H1 (cell line): ENCODE results near the gene TEF. TPM values are rescaled to one million over a fixed set of nuclear protein-coding genes. Genes with fewer than 3 reads are reported as not detected.

Experiments used
- CTCF ChIA-PET: fragments of 300-600 bp; sonication (Branson Sonifier 250); formaldehyde crosslinking; loops from one replicate; lab custom pipeline; 2021; ENCODE audit not compliant: partially characterized antibody; lab: Charles Lee
- POLR2A ChIA-PET: fragments of 300-600 bp; sonication (Branson Sonifier 250); formaldehyde crosslinking; loops from one replicate; lab custom pipeline; 2021; ENCODE audit warnings: inconsistent platforms; ENCODE audit not compliant: partially characterized antibody; lab: Charles Lee
- DNase-seq, 2 experiments: peaks; one replicate each; pipeline versions ENCODE4 v3.0.0 to v3.0.0-alpha.2; 2010 to 2022; ENCODE audit warnings: low spot score in 2 of 2, low read depth in 1 of 2, mixed read lengths in 1 of 2
- FAIRE-seq: peaks from 2 replicates; lab custom pipeline; 2011; peaks lifted over from hg19 to GRCh38; lab: Jason Lieb, UNC
- H2AFZ ChIP-seq: 2 replicates; pipeline ENCODE4 v1.8.1; 2012; ENCODE audit warnings: low read length, inconsistent platforms
- H2AK5ac ChIP-seq: 2 replicates; pipeline ENCODE4 v1.6.1; 2013; ENCODE audit warnings: low read depth, low read length
- H2BK120ac ChIP-seq: replicated peaks from 2 replicates; pipeline ENCODE3; 2013; ENCODE audit warnings: low read depth, low read length, inconsistent platforms
- H2BK12ac ChIP-seq: 2 replicates; pipeline ENCODE4 v1.6.1; 2013; ENCODE audit warnings: low read depth, low read length
- H2BK15ac ChIP-seq: 2 replicates; pipeline ENCODE4 v1.6.1; 2013; ENCODE audit warnings: low read length
- H2BK20ac ChIP-seq: 2 replicates; pipeline ENCODE4 v1.6.1; 2013; ENCODE audit warnings: low read length
- H2BK5ac ChIP-seq: 2 replicates; pipeline ENCODE4 v1.6.1; 2013; ENCODE audit warnings: low read depth, low read length
- H3K14ac ChIP-seq: 2 replicates; pipeline ENCODE4 v1.6.1; 2013; ENCODE audit warnings: inconsistent platforms; ENCODE audit not compliant: insufficient read length
- H3K18ac ChIP-seq: 2 replicates; pipeline ENCODE4 v1.6.1; 2013; ENCODE audit warnings: low read length; ENCODE audit errors: extremely low read depth
- H3K23ac ChIP-seq: 2 replicates; pipeline ENCODE4 v1.6.1; 2013; ENCODE audit warnings: inconsistent platforms; ENCODE audit not compliant: insufficient read length
- H3K23me2 ChIP-seq: 2 replicates; pipeline ENCODE4 v1.6.1; 2013; ENCODE audit warnings: low read depth, low read length
- H3K27ac ChIP-seq: 2 replicates; pipeline ENCODE4 v1.6.1; 2011; ENCODE audit warnings: low read depth, low read length, inconsistent platforms
- H3K27me3 ChIP-seq, 4 experiments: replicated peaks in 1 of 4; 1 replicate in 1 of 4; 2 replicates in 3 of 4; pipeline versions ENCODE4 v1.6.1 to v1.8.1; 2011 to 2013; ENCODE audit warnings: low read length in 3 of 4, mild to moderate bottlenecking in 3 of 4, inconsistent platforms in 2 of 4, mixed read lengths in 2 of 4, moderate library complexity in 1 of 4; ENCODE audit not compliant: control insufficient read depth in 3 of 4, insufficient read depth in 3 of 4; ENCODE audit errors: extremely low read depth in 1 of 4
- H3K36me3 ChIP-seq, 4 experiments: 2 replicates each; pipeline versions ENCODE4 v1.6.1 to v1.8.1; 2011 to 2013; ENCODE audit warnings: mild to moderate bottlenecking in 4 of 4, low read length in 3 of 4, moderate library complexity in 2 of 4, control low read depth in 1 of 4, inconsistent platforms in 1 of 4; ENCODE audit not compliant: insufficient read depth in 4 of 4, control insufficient read depth in 2 of 4
- H3K4ac ChIP-seq: replicated peaks from 2 replicates; pipeline ENCODE3; 2013; ENCODE audit warnings: low read length, low read depth, mixed read lengths, inconsistent platforms; ENCODE audit not compliant: insufficient read length
- H3K4me1 ChIP-seq, 4 experiments: replicated peaks in 1 of 4; 1 replicate in 1 of 4; 2 replicates in 3 of 4; pipeline versions ENCODE4 v1.6.1 to v1.8.1; 2011 to 2013; ENCODE audit warnings: low read length in 3 of 4, inconsistent platforms in 2 of 4, mixed read lengths in 1 of 4; ENCODE audit not compliant: insufficient read depth in 4 of 4, control insufficient read depth in 3 of 4
- H3K4me2 ChIP-seq, 2 experiments: 2 replicates each; pipeline versions ENCODE4 v1.6.1 to v1.8.1; 2011 to 2013; ENCODE audit warnings: low read depth in 2 of 2, low read length in 2 of 2, control low read depth in 1 of 2, inconsistent platforms in 1 of 2, mild to moderate bottlenecking in 1 of 2; ENCODE audit not compliant: insufficient read depth in 1 of 2
- H3K4me3 ChIP-seq, 4 experiments: fragments of 200-600, 300-600 bp in 1 of 4; sonication (generic), shearing (Covaris generic), sonication (Bioruptor Twin) in 1 of 4; 2 replicates each; pipeline versions ENCODE4 v1.5.1 to v1.8.1; 2011 to 2016; ENCODE audit warnings: low read length in 4 of 4, low read depth in 3 of 4, control low read depth in 2 of 4, inconsistent platforms in 2 of 4, mild to moderate bottlenecking in 2 of 4, mixed read lengths in 1 of 4, moderate library complexity in 1 of 4; ENCODE audit not compliant: insufficient read depth in 2 of 4; ENCODE audit errors: extremely low read depth in 1 of 4
- H3K56ac ChIP-seq: replicated peaks from 2 replicates; pipeline ENCODE3; 2013; ENCODE audit warnings: low read depth, mild to moderate bottlenecking, mixed read lengths, low read length, inconsistent platforms; ENCODE audit not compliant: insufficient read length
- H3K79me1 ChIP-seq: 2 replicates; pipeline ENCODE4 v1.6.1; 2013; ENCODE audit warnings: low read depth, low read length, control low read depth
- H3K79me2 ChIP-seq, 2 experiments: 2 replicates each; pipeline versions ENCODE4 v1.6.1 to v1.8.1; 2012 to 2013; ENCODE audit warnings: low read length in 2 of 2, mild to moderate bottlenecking in 2 of 2, inconsistent platforms in 1 of 2; ENCODE audit not compliant: insufficient read depth in 2 of 2, control insufficient read depth in 1 of 2
- H3K9ac ChIP-seq, 4 experiments: replicated peaks in 1 of 4; 1 replicate in 1 of 4; 2 replicates in 3 of 4; pipeline versions ENCODE4 v1.6.1 to v1.8.1; 2011 to 2013; ENCODE audit warnings: low read depth in 3 of 4, low read length in 3 of 4, control low read depth in 2 of 4, mild to moderate bottlenecking in 2 of 4, moderate library complexity in 2 of 4, inconsistent platforms in 1 of 4; ENCODE audit errors: extremely low read depth in 1 of 4
- H3K9me3 ChIP-seq, 2 experiments: 2 replicates each; pipeline versions ENCODE4 v1.6.1 to v1.8.1; 2012 to 2013; ENCODE audit warnings: mild to moderate bottlenecking in 2 of 2, moderate library complexity in 2 of 2, control low read depth in 1 of 2, inconsistent platforms in 1 of 2, low read depth in 1 of 2, low read length in 1 of 2, mixed read lengths in 1 of 2; ENCODE audit not compliant: insufficient read depth in 2 of 2
- H4K20me1 ChIP-seq, 2 experiments: replicated peaks in 1 of 2; 2 replicates each; pipeline versions ENCODE3 to v1.8.1; 2011 to 2013; ENCODE audit warnings: inconsistent platforms in 2 of 2, low read length in 2 of 2, mild to moderate bottlenecking in 1 of 2; ENCODE audit not compliant: insufficient read depth in 2 of 2, control insufficient read depth in 1 of 2
- H4K5ac ChIP-seq: 2 replicates; pipeline ENCODE4 v1.6.1; 2013; ENCODE audit warnings: low read length, low read depth, mixed read lengths, inconsistent platforms; ENCODE audit not compliant: insufficient read length
- H4K8ac ChIP-seq: 2 replicates; pipeline ENCODE4 v1.8.0; 2013; ENCODE audit warnings: mild to moderate bottlenecking, moderate library complexity, low read length, inconsistent platforms; ENCODE audit not compliant: insufficient read depth; ENCODE audit errors: extremely low read depth
- H4K91ac ChIP-seq: replicated peaks from 2 replicates; pipeline ENCODE3; 2013; ENCODE audit warnings: low read length, mixed read lengths, inconsistent platforms; ENCODE audit not compliant: insufficient read length
- ASH2L ChIP-seq: fragments of 200-600, 300-600 bp; sonication (generic); IDR thresholded peaks from one replicate; pipeline ENCODE4 v1.7.1; 2017; ENCODE audit warnings: low read length
- BACH1 ChIP-seq: IDR thresholded peaks from 2 replicates; pipeline ENCODE4 v1.6.1; 2012; ENCODE audit warnings: low read length, improper control_type of control experiment
- CBX5 ChIP-seq: fragments of 300-800, 300-1000 bp; sonication (generic); IDR thresholded peaks from 2 replicates; pipeline ENCODE4 v1.7.1; 2016; ENCODE audit warnings: antibody characterized with exemption, low read length, low read depth
- CEBPB ChIP-seq: IDR thresholded peaks from 2 replicates; pipeline ENCODE4 v1.6.1; 2012; ENCODE audit warnings: low read depth, low read length
- GABPA ChIP-seq: IDR thresholded peaks from 2 replicates; pipeline ENCODE4 v1.6.1; 2011; ENCODE audit warnings: mild to moderate bottlenecking, low read length, moderate library complexity, borderline replicate concordance; ENCODE audit not compliant: insufficient read depth
- HDAC6 ChIP-seq: IDR thresholded peaks from one replicate; pipeline ENCODE4 v1.7.1; 2012; ENCODE audit warnings: low read depth, mild to moderate bottlenecking, inconsistent platforms, low read length, moderate library complexity
- JUND ChIP-seq: IDR thresholded peaks from 2 replicates; pipeline ENCODE4 v1.6.1; 2011; ENCODE audit warnings: mild to moderate bottlenecking, improper control_type of control experiment, low read length
- RBBP5 ChIP-seq: IDR thresholded peaks from 2 replicates; pipeline ENCODE4 v1.7.1; 2012; ENCODE audit warnings: low read depth, mild to moderate bottlenecking, inconsistent platforms, low read length, moderate library complexity, borderline replicate concordance
- SIX5 ChIP-seq: IDR thresholded peaks from 2 replicates; pipeline ENCODE4 v1.6.1; 2011; ENCODE audit warnings: mild to moderate bottlenecking, low read depth, low read length
- SP2 ChIP-seq: IDR thresholded peaks from 2 replicates; pipeline ENCODE4 v1.6.1; 2012; ENCODE audit warnings: mild to moderate bottlenecking, low read length, inconsistent platforms
- SRF ChIP-seq: IDR thresholded peaks from 2 replicates; pipeline ENCODE4 v1.6.1; 2011; ENCODE audit warnings: mild to moderate bottlenecking, low read depth, low read length, moderate library complexity
- SUZ12 ChIP-seq: fragments of 200-600 bp; sonication (generic); IDR thresholded peaks from 2 replicates; pipeline ENCODE4 v1.6.1; 2012; ENCODE audit warnings: mild to moderate bottlenecking, inconsistent platforms, low read length, moderate library complexity, mixed read lengths
- TCF12 ChIP-seq: IDR thresholded peaks from 2 replicates; pipeline ENCODE4 v1.6.1; 2011; ENCODE audit warnings: low read depth, mild to moderate bottlenecking, low read length
- WGBS, 2 experiments: shearing (Covaris generic) in 1 of 2; methylation state at CpG; one replicate each; pipeline versions ENCODE4 v1.1.6 to v1.1.7; 2013 to 2015; ENCODE audit warnings: low lambda C conversion rate in 2 of 2, mixed read lengths in 2 of 2, inconsistent platforms in 1 of 2, low coverage in 1 of 2, missing lambda C conversion rate in 1 of 2; ENCODE audit not compliant: insufficient replicate concordance in 2 of 2, insufficient coverage in 1 of 2, insufficient read length in 1 of 2; ENCODE audit errors: extremely low coverage in 1 of 2, missing lambda C conversion rate in 1 of 2; 5-methylcytosine and 5-hydroxymethylcytosine counted together
- polyA plus RNA-seq, 7 experiments: library from polyadenylated mRNA; depleted of rRNA in 3 of 7; stranded (reverse) in 5 of 7; unstranded in 2 of 7; fragments of >200 nt in 5 of 7; fragments of 200-250 nt in 2 of 7; gene quantifications; 1 replicate in 5 of 7; 2 replicates in 1 of 7; 4 replicates in 1 of 7; pipeline versions ENCODE4 v1.2.1 to v1.2.3, GENCODE V29; 2011 to 2013; ENCODE audit warnings: missing spikeins in 2 of 7, mixed read lengths in 2 of 7
- total RNA-seq: library from RNA; stranded (reverse); fragmentation: NEBNext Ultra II Directional; extraction: Animal tissue kit (Norgen Biotek cat#: 25700); gene quantifications from 2 replicates; pipeline ENCODE4 v1.2.1, GENCODE V29; 2021

Gene TEF
- total and polyA plus RNA-seq, 2 of the 8 experiments (the other 6 are each of a cell fraction or from before 2014, with no cell fraction given): 7.4 to 9.0 TPM

- H3K9ac ChIP-seq: no peak overlapping the region
- no peaks in the 10 kb centered on the region for H3K79me1 ChIP-seq
- H3K23ac ChIP-seq: no peak overlapping the region
- CTCF ChIA-PET: interaction anchor here (0.5 to 15.8 kb wide), 46 partner anchors 8 to 194 kb away, joined by 3 to 269 read pairs (median 6); partner anchors contain the start of genes ACO2, PHF5A, PMM1 and TOB2
- H3K4ac ChIP-seq: no peak overlapping the region
- H4K8ac ChIP-seq: peak overlapping the region; percentile 78
- H3K4me1 ChIP-seq: peaks cover 0 to under 1% (median 0%) of the 10 kb centered on the region in 4 experiments; a peak in 1 of 7 replicates
- no peak overlapping the region for H2BK15ac ChIP-seq
- no peak overlapping the region for H2BK20ac ChIP-seq
- no peak overlapping the region for H3K14ac ChIP-seq
- H3K27me3 ChIP-seq: no peaks in the 10 kb centered on the region
- H2AK5ac ChIP-seq: no peak overlapping the region
- no peaks in the 10 kb centered on the region for H3K23me2 ChIP-seq
- H3K56ac ChIP-seq: no peak overlapping the region
- peak; percentile 66 to 90 for DNase-seq
- peak overlapping the region in 1 of 2 experiments; percentile 38; a peak in 1 of 4 replicates for H3K4me2 ChIP-seq
- FAIRE-seq: peak; percentile 72
- no peak overlapping the region for H2BK5ac ChIP-seq
- no peaks in the 10 kb centered on the region for H4K20me1 ChIP-seq
- H3K4me3 ChIP-seq: no peak overlapping the region
- no peak overlapping the region; the same call in 1 of the 2 replicates for H2BK12ac ChIP-seq
- H2BK120ac ChIP-seq: no peak overlapping the region
- no peak overlapping the region for H3K27ac ChIP-seq
- POLR2A ChIA-PET: interaction anchor here (0.7 to 9.8 kb wide), 16 partner anchors 11 to 140 kb away, joined by 3 to 106 read pairs (median 4); partner anchors contain the start of genes ACO2, PHF5A, POLR3H and TOB2
- no peaks in the 10 kb centered on the region for H3K9me3 ChIP-seq
- no peaks in the 10 kb centered on the region for H3K79me2 ChIP-seq
- H4K5ac ChIP-seq: no peak overlapping the region
- H2AFZ ChIP-seq: peak overlapping the region; percentile 93
- H4K91ac ChIP-seq: no peak overlapping the region
- WGBS, 2 experiments: 35% methylated on average over 15 of the region's 18 CpGs; no CpG with 5 or more reads in 1 of the 2 experiments
- no peak overlapping the region for H3K18ac ChIP-seq
- H3K36me3 ChIP-seq: no peaks in the 10 kb centered on the region
- TF ChIP-seq SP2 (no peak), SUZ12 (no peak), RBBP5 (no peak), JUND (no peak), CEBPB (no peak), SIX5 (no peak), TCF12 (no peak), SRF (no peak), ASH2L (no peak), BACH1 (peak; percentile 80), HDAC6 (no peak), GABPA (no peak), CBX5 (no peak)
Observed at GRCh38 chr22:41403532-41404318, 22.0 kb downstream of the TEF start.
